Fibroblast of lung (primary cell): Measurements from ENCODE around the gene SRP14. TPM values are rescaled to one million over a fixed set of nuclear protein-coding genes. Genes with fewer than 3 reads are reported as not detected.

Experiments
- DNase-seq, 2 donors: peaks; one replicate each; pipeline versions ENCODE4 v3.0.0 to v3.0.0-alpha.2; 2010; ENCODE audit warnings: low read depth in 2 of 2
- H2AFZ ChIP-seq: 2 replicates; pipeline ENCODE4 v1.5.1; 2012; ENCODE audit warnings: low read length, control low read depth, inconsistent platforms
- H3K27ac ChIP-seq: 2 replicates; pipeline ENCODE4 v1.5.1; 2011; ENCODE audit warnings: low read length, control low read depth; ENCODE audit not compliant: insufficient read depth
- H3K27me3 ChIP-seq: 2 replicates; pipeline ENCODE4 v1.5.1; 2011; ENCODE audit warnings: mild to moderate bottlenecking, low read length; ENCODE audit not compliant: control insufficient read depth, insufficient read depth
- H3K36me3 ChIP-seq: 2 replicates; pipeline ENCODE4 v1.5.1; 2011; ENCODE audit warnings: low read length; ENCODE audit not compliant: control insufficient read depth, insufficient read depth
- H3K4me1 ChIP-seq: 2 replicates; pipeline ENCODE4 v1.5.1; 2011; ENCODE audit warnings: low read length; ENCODE audit not compliant: control insufficient read depth, insufficient read depth; ENCODE audit errors: extremely low read depth
- H3K4me2 ChIP-seq: 2 replicates; pipeline ENCODE4 v1.5.1; 2011; ENCODE audit warnings: low read length, control low read depth; ENCODE audit not compliant: insufficient read depth; ENCODE audit errors: extremely low read depth
- H3K4me3 ChIP-seq, 4 experiments: fragments of 200-600 bp in 1 of 4; sonication (generic) in 1 of 4; replicated peaks in 1 of 4; 2 replicates each; pipeline ENCODE4 v1.5.1; 2011 to 2016; ENCODE audit warnings: low read length in 4 of 4, low read depth in 3 of 4, mild to moderate bottlenecking in 3 of 4, control low read depth in 2 of 4, inconsistent platforms in 1 of 4, mixed read lengths in 1 of 4; ENCODE audit not compliant: insufficient read depth in 1 of 4; ENCODE audit errors: control extremely low read depth in 1 of 4
- H3K79me2 ChIP-seq: 2 replicates; pipeline ENCODE4 v1.5.1; 2012; ENCODE audit warnings: mild to moderate bottlenecking, low read length, inconsistent platforms; ENCODE audit not compliant: control insufficient read depth, insufficient read depth
- H3K9ac ChIP-seq: 2 replicates; pipeline ENCODE4 v1.5.1; 2011; ENCODE audit warnings: mild to moderate bottlenecking, low read length, control low read depth; ENCODE audit not compliant: insufficient read depth
- H3K9me3 ChIP-seq: 2 replicates; pipeline ENCODE4 v1.5.1; 2012; ENCODE audit warnings: low read depth, low read length; ENCODE audit not compliant: control insufficient read depth, insufficient read depth
- H4K20me1 ChIP-seq: 2 replicates; pipeline ENCODE4 v1.5.1; 2011; ENCODE audit warnings: low read length; ENCODE audit not compliant: control insufficient read depth, insufficient read depth; ENCODE audit errors: extremely low read depth
- EZH2 ChIP-seq: IDR thresholded peaks from 2 replicates; pipeline ENCODE4 v1.5.1; 2012; ENCODE audit warnings: low read length, control low read depth, mild to moderate bottlenecking; ENCODE audit errors: missing control alignments
- polyA plus RNA-seq, 2 donors: library from polyadenylated mRNA; depleted of rRNA in 1 of 2; stranded (reverse) in 1 of 2; unstranded in 1 of 2; fragments of >200 nt; gene quantifications; 2 replicates each; pipeline ENCODE4 v1.2.1, GENCODE V29; 2011 to 2012; ENCODE audit warnings: missing spikeins in 1 of 2
- total RNA-seq: library from RNA; depleted of rRNA; stranded (reverse); fragments of >200 nt; gene quantifications from 2 replicates; pipeline ENCODE4 v1.2.1, GENCODE V29; 2014
- TF ChIP-seq, protein P1 (sequence below), 2 donors: IDR thresholded peaks in 1 of 2; conservative IDR thresholded peaks in 1 of 2; 1 replicate in 1 of 2; 2 replicates in 1 of 2; pipeline ENCODE4 v1.5.1; 2011 to 2012; ENCODE audit warnings: low read length in 2 of 2, control low read depth in 1 of 2, inconsistent platforms in 1 of 2, low read depth in 1 of 2, mild to moderate bottlenecking in 1 of 2

Gene SRP14
- total and polyA plus RNA-seq, 2 donors (not counting 1 experiment from before 2014, with no cell fraction given) = 162 to 465 TPM

DNA sequence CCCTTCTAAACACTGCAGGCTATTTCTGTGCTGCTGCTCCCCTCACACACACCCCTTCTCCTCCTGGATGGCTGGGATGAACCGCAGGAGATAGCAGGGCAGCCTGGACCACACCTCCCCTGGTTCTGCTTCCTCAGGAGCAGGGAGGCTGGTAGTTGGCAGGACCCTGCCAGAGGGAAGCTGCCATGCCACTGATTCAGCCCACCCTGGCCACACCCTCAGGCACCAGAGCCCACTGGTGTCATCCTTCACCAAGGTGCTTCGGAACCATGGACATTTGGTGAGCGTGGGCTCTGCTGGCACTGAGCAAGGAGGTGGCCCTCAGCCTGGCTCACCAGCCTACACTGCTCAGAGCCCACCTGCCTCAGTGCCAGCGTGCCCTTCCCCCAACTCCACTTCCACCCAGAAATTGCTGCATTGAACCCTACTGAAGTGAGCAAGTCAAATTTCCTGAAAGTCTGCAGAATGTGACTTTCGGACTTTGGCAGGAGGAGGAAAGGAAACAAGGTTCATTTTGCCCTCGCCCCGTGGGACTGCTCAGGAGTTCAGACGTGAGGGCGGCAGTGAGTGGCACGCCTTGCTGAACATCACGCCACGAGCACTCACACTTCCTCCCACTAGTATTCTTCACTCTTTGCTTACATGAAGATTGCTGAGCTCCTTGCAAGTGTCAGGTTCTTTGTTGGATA lies 43.4 kb upstream of the SRP14 start:
- peak overlapping the region in 1 of 4 experiments; percentile 54 for H3K4me3 ChIP-seq
- TF ChIP-seq EZH2 = no peak
- TF ChIP-seq, protein P1, sequence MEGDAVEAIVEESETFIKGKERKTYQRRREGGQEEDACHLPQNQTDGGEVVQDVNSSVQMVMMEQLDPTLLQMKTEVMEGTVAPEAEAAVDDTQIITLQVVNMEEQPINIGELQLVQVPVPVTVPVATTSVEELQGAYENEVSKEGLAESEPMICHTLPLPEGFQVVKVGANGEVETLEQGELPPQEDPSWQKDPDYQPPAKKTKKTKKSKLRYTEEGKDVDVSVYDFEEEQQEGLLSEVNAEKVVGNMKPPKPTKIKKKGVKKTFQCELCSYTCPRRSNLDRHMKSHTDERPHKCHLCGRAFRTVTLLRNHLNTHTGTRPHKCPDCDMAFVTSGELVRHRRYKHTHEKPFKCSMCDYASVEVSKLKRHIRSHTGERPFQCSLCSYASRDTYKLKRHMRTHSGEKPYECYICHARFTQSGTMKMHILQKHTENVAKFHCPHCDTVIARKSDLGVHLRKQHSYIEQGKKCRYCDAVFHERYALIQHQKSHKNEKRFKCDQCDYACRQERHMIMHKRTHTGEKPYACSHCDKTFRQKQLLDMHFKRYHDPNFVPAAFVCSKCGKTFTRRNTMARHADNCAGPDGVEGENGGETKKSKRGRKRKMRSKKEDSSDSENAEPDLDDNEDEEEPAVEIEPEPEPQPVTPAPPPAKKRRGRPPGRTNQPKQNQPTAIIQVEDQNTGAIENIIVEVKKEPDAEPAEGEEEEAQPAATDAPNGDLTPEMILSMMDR (conservative IDR thresholded peaks at IDR 0.05 in 1 of 2, IDR thresholded peaks at IDR 0.05 in 1 of 2; ENCODE audit: low read depth in 1 of 2, low read length in 2 of 2) = no peak
- DNase-seq = no peak
- H3K4me1 ChIP-seq = peaks cover 11% of the 10 kb centered on the region
- H3K27me3 ChIP-seq = no peaks in the 10 kb centered on the region
- H3K36me3 ChIP-seq = no peaks in the 10 kb centered on the region
- H4K20me1 ChIP-seq = no peaks in the 10 kb centered on the region
- H3K4me2 ChIP-seq = peak overlapping the region; percentile 99
- H3K27ac ChIP-seq = no peak overlapping the region
- peak overlapping the region; percentile 23 for H3K9ac ChIP-seq
- H2AFZ ChIP-seq = peak overlapping the region; percentile 85
- no peaks in the 10 kb centered on the region for H3K9me3 ChIP-seq
- no peaks in the 10 kb centered on the region for H3K79me2 ChIP-seq

DNA sequence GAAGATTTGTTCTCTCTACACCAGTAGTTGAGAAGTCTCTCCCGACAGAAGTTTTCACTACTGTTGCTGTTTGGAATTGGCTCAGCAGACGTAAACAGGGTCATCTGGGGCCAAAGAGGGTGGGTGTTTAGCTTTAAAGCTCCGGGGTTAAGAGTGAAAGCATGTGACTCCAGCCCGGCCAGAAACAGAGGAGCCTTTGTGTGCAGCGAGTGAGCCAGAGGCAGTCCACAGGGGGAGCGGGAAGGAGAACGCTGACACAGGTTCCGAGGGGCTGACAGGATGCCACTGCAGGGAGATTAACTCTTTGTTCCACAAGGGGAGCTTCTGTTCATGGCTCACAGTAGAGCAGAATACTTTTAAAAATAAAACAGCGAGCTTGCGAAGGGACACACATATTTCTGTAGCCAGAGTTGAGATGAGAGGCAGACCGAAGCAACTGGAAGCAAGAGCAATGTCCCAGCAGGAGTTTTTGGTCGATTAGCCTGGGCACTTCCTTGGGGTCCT lies 42.8 kb upstream of the SRP14 start:
- Histone ChIP-seq H3K79me2 (no peaks in the 10 kb centered on the region), H3K9me3 (no peaks in the 10 kb centered on the region), H3K4me3 (peak overlapping the region; percentile 41 to 54 (median 42)), H3K27ac (peak overlapping the region; percentile 19), H3K27me3 (no peaks in the 10 kb centered on the region), H3K9ac (peak overlapping the region; percentile 13), H3K4me2 (peak overlapping the region; percentile 99), H4K20me1 (no peaks in the 10 kb centered on the region), H2AFZ (peak overlapping the region; percentile 85), H3K4me1 (peaks cover 11% of the 10 kb centered on the region), H3K36me3 (no peaks in the 10 kb centered on the region)
- DNase-seq = peak; percentile 73 to 85
- TF ChIP-seq, protein P1 (conservative IDR thresholded peaks at IDR 0.05 in 1 of 2, IDR thresholded peaks at IDR 0.05 in 1 of 2; ENCODE audit: low read depth in 1 of 2, low read length in 2 of 2) = peak; percentile 7 to 11
- no peak for TF ChIP-seq EZH2

DNA sequence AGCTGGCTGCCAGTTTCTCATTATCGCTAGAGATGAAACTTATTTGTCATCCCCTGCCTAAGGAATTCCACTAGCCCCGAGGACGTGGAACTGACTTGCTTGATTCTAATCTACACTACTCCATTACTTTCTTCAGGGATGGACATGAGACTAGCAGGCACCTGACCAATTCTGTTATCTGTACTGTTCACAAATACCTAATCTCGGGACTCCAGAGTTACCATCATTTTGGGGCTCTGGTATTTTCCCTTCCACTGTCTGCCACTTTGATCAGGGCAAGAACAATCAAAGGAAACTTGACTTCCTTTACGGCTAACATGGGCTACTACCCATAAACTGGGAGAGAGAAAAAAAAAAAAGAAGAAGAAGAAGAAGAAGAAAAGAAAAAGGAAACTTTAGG lies 41.9 kb upstream of the SRP14 start:
- H3K36me3 ChIP-seq = no peaks in the 10 kb centered on the region
- no peak overlapping the region for H3K9ac ChIP-seq
- no peaks in the 10 kb centered on the region for H3K9me3 ChIP-seq
- TF ChIP-seq EZH2 = no peak
- TF ChIP-seq, protein P1 (conservative IDR thresholded peaks at IDR 0.05 in 1 of 2, IDR thresholded peaks at IDR 0.05 in 1 of 2; ENCODE audit: low read depth in 1 of 2, low read length in 2 of 2) = no peak
- no peaks in the 10 kb centered on the region for H3K79me2 ChIP-seq
- H3K27me3 ChIP-seq = no peaks in the 10 kb centered on the region
- H3K4me2 ChIP-seq = no peak overlapping the region
- H2AFZ ChIP-seq = no peak overlapping the region
- no peak overlapping the region for H3K27ac ChIP-seq
- peaks cover 11% of the 10 kb centered on the region for H3K4me1 ChIP-seq
- DNase-seq = no peak
- no peaks in the 10 kb centered on the region for H4K20me1 ChIP-seq
- peak overlapping the region in 1 of 4 experiments; percentile 54 for H3K4me3 ChIP-seq
